G401 (cell line): Measurements from ENCODE around the gene BBS9. TPM values are rescaled to one million over a fixed set of nuclear protein-coding genes. Genes with fewer than 3 reads are reported as not detected.
"Not testable (repeated sequence)": the region's sequence is repeated elsewhere in the genome, so short reads cannot be mapped to it uniquely, and the experiment has no call there.

ENCODE experiments used
- DNase-seq: peaks from one replicate; pipeline ENCODE4 v3.0.0-alpha.2; 2015; ENCODE audit warnings: low spot score
- in situ Hi-C: cut with HindIII; loops from 2 replicates; pipeline ENCODE4 v1.10.0; 2016; ENCODE audit warnings: low sequenced_read_pairs, mixed read lengths
- total RNA-seq: library from RNA; depleted of rRNA; stranded (reverse); fragments of >200 nt; shearing (Covaris generic); gene quantifications from 2 replicates; pipeline ENCODE4 v1.2.3, GENCODE V29; 2014

Gene BBS9
- total RNA-seq, 1 experiment from 2014 or later, result 17.7 TPM

GRCh38 chr7:33191340-33191739 is 62.0 kb downstream of the BBS9 start:
- no peak for DNase-seq
- in situ Hi-C loops, result no loop called here

GRCh38 chr7:33192695-33193291 is 63.4 kb downstream of the BBS9 start:
- in situ Hi-C loops, result no loop called here
- DNase-seq, result no peak

GRCh38 chr7:33193308-33193864 is 64.0 kb downstream of the BBS9 start:
- in situ Hi-C loops, result no loop called here
- DNase-seq, result no peak

GRCh38 chr7:33195264-33195663 is 65.9 kb downstream of the BBS9 start:
- in situ Hi-C loops, result no loop called here
- DNase-seq, result no peak

- in situ Hi-C loops, result no loop called here
Observed at GRCh38 chr7:33196221-33196620, 66.9 kb downstream of the BBS9 start.

GRCh38 chr7:33200282-33200681 is 70.9 kb downstream of the BBS9 start:
- in situ Hi-C loops, result no loop called here
- DNase-seq, result no peak

More at GRCh38 chr7:33196221-33196620, 66.9 kb downstream of the BBS9 start:
- DNase-seq, result no peak

- in situ Hi-C loops, result no loop called here
- no peak for DNase-seq
Observed at GRCh38 chr7:33201821-33202220, 72.5 kb downstream of the BBS9 start.

- no peak for DNase-seq
- in situ Hi-C loops, result no loop called here
Observed at GRCh38 chr7:33210958-33211357, 81.6 kb downstream of the BBS9 start.

- in situ Hi-C loops, result no loop called here
- no peak for DNase-seq
Observed at GRCh38 chr7:33212144-33212543, 82.8 kb downstream of the BBS9 start.

GRCh38 chr7:33215992-33216391 is 86.6 kb downstream of the BBS9 start:
- in situ Hi-C loops, result no loop called here
- no peak for DNase-seq

- in situ Hi-C loops, result no loop called here
- no peak for DNase-seq
Observed at GRCh38 chr7:33217595-33217994, 88.2 kb downstream of the BBS9 start.

- in situ Hi-C loops, DNase-seq: not testable (repeated sequence)
Observed at GRCh38 chr7:33218841-33219535, 89.6 kb downstream of the BBS9 start.

- no peak for DNase-seq
- in situ Hi-C loops, result no loop called here
Observed at GRCh38 chr7:33220231-33220630, 90.9 kb downstream of the BBS9 start.

GRCh38 chr7:33221390-33221789 is 92.0 kb downstream of the BBS9 start:
- no peak for DNase-seq
- in situ Hi-C loops, result no loop called here

- in situ Hi-C loops, result no loop called here
- DNase-seq, result no peak
Observed at GRCh38 chr7:33232632-33233145, 103.3 kb downstream of the BBS9 start.

GRCh38 chr7:33233659-33234058 is 104.3 kb downstream of the BBS9 start:
- no peak for DNase-seq
- in situ Hi-C loops, result no loop called here

GRCh38 chr7:33237036-33237435 is 107.7 kb downstream of the BBS9 start:
- no peak for DNase-seq
- in situ Hi-C loops, result no loop called here

- peak; percentile 66 for DNase-seq
- in situ Hi-C loops, result no loop called here
Observed at GRCh38 chr7:33243319-33243881, 114.0 kb downstream of the BBS9 start.

- in situ Hi-C loops, result no loop called here
- DNase-seq, result no peak
Observed at GRCh38 chr7:33248671-33249070, 119.3 kb downstream of the BBS9 start.

GRCh38 chr7:33250421-33250871 is 121.1 kb downstream of the BBS9 start:
- no peak for DNase-seq
- in situ Hi-C loops, result no loop called here
